H1 (cell line): ENCODE measurements around the gene MYO1D. TPM values are rescaled to one million over a fixed set of nuclear protein-coding genes. Genes with fewer than 3 reads are reported as not detected.

ENCODE experiments used
- ATF3 ChIP-seq: IDR thresholded peaks from 2 replicates; pipeline ENCODE4 v1.6.1; 2011; ENCODE audit warnings: low read depth, mild to moderate bottlenecking, low read length; ENCODE audit not compliant: insufficient read depth
- HDAC6 ChIP-seq: IDR thresholded peaks from one replicate; pipeline ENCODE4 v1.7.1; 2012; ENCODE audit warnings: low read depth, mild to moderate bottlenecking, inconsistent platforms, low read length, moderate library complexity
- RBBP5 ChIP-seq: IDR thresholded peaks from 2 replicates; pipeline ENCODE4 v1.7.1; 2012; ENCODE audit warnings: low read depth, mild to moderate bottlenecking, inconsistent platforms, low read length, moderate library complexity, borderline replicate concordance
- RXRA ChIP-seq: IDR thresholded peaks from 2 replicates; pipeline ENCODE4 v1.6.1; 2011; ENCODE audit warnings: low read depth, mild to moderate bottlenecking, low read length, moderate library complexity; ENCODE audit not compliant: insufficient read depth
- TBP ChIP-seq: IDR thresholded peaks from 2 replicates; pipeline ENCODE4 v1.6.1; 2011; ENCODE audit warnings: low read depth, low read length, improper control_type of control experiment
- TCF12 ChIP-seq: IDR thresholded peaks from 2 replicates; pipeline ENCODE4 v1.6.1; 2011; ENCODE audit warnings: low read depth, mild to moderate bottlenecking, low read length
- YY1 ChIP-seq: IDR thresholded peaks from 2 replicates; pipeline ENCODE4 v1.6.1; 2011; ENCODE audit warnings: low read depth, mild to moderate bottlenecking, low read length
- ZNF274 ChIP-seq: IDR thresholded peaks from 2 replicates; pipeline ENCODE4 v1.7.0; 2012; ENCODE audit warnings: low read length, borderline replicate concordance; ENCODE audit errors: extremely low read depth
- polyA plus RNA-seq, 7 experiments: library from polyadenylated mRNA; depleted of rRNA in 3 of 7; stranded (reverse) in 5 of 7; unstranded in 2 of 7; fragments of >200 nt in 5 of 7; fragments of 200-250 nt in 2 of 7; gene quantifications; 1 replicate in 5 of 7; 2 replicates in 1 of 7; 4 replicates in 1 of 7; pipeline versions ENCODE4 v1.2.1 to v1.2.3, GENCODE V29; 2011 to 2013; ENCODE audit warnings: missing spikeins in 2 of 7, mixed read lengths in 2 of 7
- total RNA-seq: library from RNA; stranded (reverse); fragmentation: NEBNext Ultra II Directional; extraction: Animal tissue kit (Norgen Biotek cat#: 25700); gene quantifications from 2 replicates; pipeline ENCODE4 v1.2.1, GENCODE V29; 2021

The MYO1D gene
- total and polyA plus RNA-seq, 2 of the 8 experiments (the other 6 are each of a cell fraction or from before 2014, with no cell fraction given), result 6.5 to 25.4 TPM

GRCh38 chr17:32731556-32732295, 145.2 kb downstream of the MYO1D start (continued):
- TF ChIP-seq ZNF274, result no peak
- no peak for TF ChIP-seq ATF3
- no peak for TF ChIP-seq HDAC6
- no peak for TF ChIP-seq TCF12
- TF ChIP-seq RXRA, result no peak
- TF ChIP-seq YY1, result no peak
- no peak for TF ChIP-seq RBBP5
- no peak for TF ChIP-seq TBP
